WTC11 (cell line): ENCODE data around the gene VIPR2. TPM values are rescaled to one million over a fixed set of nuclear protein-coding genes. Genes with fewer than 3 reads are reported as not detected.

Experiments used
- ATAC-seq: fragments of 200-7000 bp; cut with Tn5 transposase; 2 replicates; pipeline ENCODE4 v1.10.0; 2021; ENCODE audit warnings: mild to moderate bottlenecking, moderate library complexity
- CTCF ChIA-PET: fragments of 300-600 bp; sonication (Branson Sonifier 250); formaldehyde crosslinking; loops from one replicate; lab custom pipeline; 2021; ENCODE audit warnings: antibody characterized with exemption; lab: Charles Lee
- POLR2A ChIA-PET: fragments of 350-600 bp; sonication (Branson Sonifier 250); formaldehyde crosslinking; loops from one replicate; lab custom pipeline; 2021; ENCODE audit warnings: antibody characterized with exemption; lab: Charles Lee
- DNase-seq: peaks from one replicate; pipeline ENCODE4 v3.0.0; 2021; ENCODE audit warnings: low spot score
- H3K27ac Mint-ChIP-seq: 2 replicates; pipeline ENCODE4 v1.8.0; 2021; ENCODE audit warnings: mixed read lengths
- H3K27me3 Mint-ChIP-seq: 2 replicates; pipeline ENCODE4 v1.8.0; 2021; ENCODE audit warnings: low read depth, mild to moderate bottlenecking, moderate library complexity, mixed read lengths
- H3K36me3 Mint-ChIP-seq: 2 replicates; pipeline ENCODE4 v1.8.0; 2021; ENCODE audit warnings: mixed read lengths
- H3K4me1 Mint-ChIP-seq: 2 replicates; pipeline ENCODE4 v1.8.0; 2022; ENCODE audit warnings: mixed read lengths
- H3K4me3 Mint-ChIP-seq: 2 replicates; pipeline ENCODE4 v1.8.0; 2021; ENCODE audit warnings: mild to moderate bottlenecking, moderate library complexity, mixed read lengths
- H3K9me3 Mint-ChIP-seq: 2 replicates; pipeline ENCODE4 v1.8.0; 2021; ENCODE audit warnings: mixed read lengths
- CREM ChIP-seq: sonication (generic); formaldehyde crosslinking; IDR thresholded peaks from 2 replicates; pipeline ENCODE4 v1.8.1; 2022; ENCODE audit warnings: mild to moderate bottlenecking, missing genetic modification reagents, moderate library complexity
- EMX1 ChIP-seq: fragments of 250-450 bp; sonication (Bioruptor Pico); IDR thresholded peaks from 2 replicates; pipeline ENCODE4 v1.8.0; 2021; ENCODE audit warnings: mild to moderate bottlenecking
- HMGXB4 ChIP-seq: sonication (generic); formaldehyde crosslinking; IDR thresholded peaks from 2 replicates; pipeline ENCODE4 v1.8.1; 2023; ENCODE audit warnings: mild to moderate bottlenecking, moderate library complexity, missing genetic modification reagents
- IRF2 ChIP-seq: sonication (generic); formaldehyde crosslinking; IDR thresholded peaks from 2 replicates; pipeline ENCODE4 v1.8.0; 2022; ENCODE audit warnings: low read depth, missing genetic modification reagents, borderline replicate concordance
- JAZF1 ChIP-seq: fragments of 250-450 bp; sonication (Bioruptor Pico); IDR thresholded peaks from 2 replicates; pipeline ENCODE4 v1.9.0; 2021; ENCODE audit warnings: moderate library complexity, mild to moderate bottlenecking, inconsistent platforms
- OVOL2 ChIP-seq: fragments of 250-450 bp; sonication (Bioruptor Pico); IDR thresholded peaks from 2 replicates; pipeline ENCODE4 v1.9.0; 2021; ENCODE audit warnings: mild to moderate bottlenecking, borderline replicate concordance
- SMAD3 ChIP-seq: sonication (generic); formaldehyde crosslinking; IDR thresholded peaks from 2 replicates; pipeline ENCODE4 v1.8.0; 2022; ENCODE audit warnings: missing genetic modification reagents, mild to moderate bottlenecking, borderline replicate concordance
- SP1 ChIP-seq: sonication (generic); formaldehyde crosslinking; conservative IDR thresholded peaks from 2 replicates; pipeline ENCODE4 v1.8.1; 2022; ENCODE audit warnings: missing genetic modification reagents
- TEAD1 ChIP-seq: sonication (generic); formaldehyde crosslinking; IDR thresholded peaks from 2 replicates; pipeline ENCODE4 v1.8.0; 2022; ENCODE audit warnings: mild to moderate bottlenecking, missing genetic modification reagents
- ZNF219 ChIP-seq: sonication (generic); formaldehyde crosslinking; IDR thresholded peaks from 2 replicates; pipeline ENCODE4 v1.8.0; 2023; ENCODE audit warnings: missing genetic modification reagents, mild to moderate bottlenecking, borderline replicate concordance
- ZNF281 ChIP-seq: sonication (generic); formaldehyde crosslinking; IDR thresholded peaks from 2 replicates; pipeline ENCODE4 v1.8.0; 2023; ENCODE audit warnings: mild to moderate bottlenecking, missing genetic modification reagents
- total RNA-seq: library from RNA; stranded (reverse); gene quantifications from 3 replicates; pipeline ENCODE4 v1.2.3, GENCODE V29; 2021
- TF ChIP-seq, protein P1 (sequence below): sonication (generic); formaldehyde crosslinking; conservative IDR thresholded peaks from 2 replicates; pipeline ENCODE4 v1.8.1; 2023; ENCODE audit warnings: mild to moderate bottlenecking, low read depth, missing genetic modification reagents, moderate library complexity
- TF ChIP-seq, protein P2 (sequence below): fragments of 250-450 bp; sonication (Bioruptor Pico); IDR thresholded peaks from 2 replicates; pipeline ENCODE4 v1.9.0; 2021; ENCODE audit warnings: mild to moderate bottlenecking, borderline replicate concordance

The VIPR2 gene
- total RNA-seq, 1 experiment from 2014 or later = 7.5 TPM

- Mint-ChIP-seq H3K27me3 (no peaks in the 10 kb centered on the region; the same call in 1 of the 2 replicates), H3K4me3 (no peak overlapping the region), H3K4me1 (peaks cover 15% of the 10 kb centered on the region), H3K27ac (no peak overlapping the region), H3K9me3 (no peaks in the 10 kb centered on the region), H3K36me3 (no peaks in the 10 kb centered on the region)
- ChIA-PET POLR2A (no interaction called here), CTCF (interaction anchor here (1.7 to 2.2 kb wide), 2 partner anchors 24 to 48 kb away, joined by 3 to 8 read pairs; no protein-coding TSS in a partner anchor)
- ATAC-seq (no peak), DNase-seq (no peak)
- TF ChIP-seq CREM (CRISPR knock-in tag) = no peak
- TF ChIP-seq, all 79 proteins: peak for 0
These were observed 119.4 kb downstream of the VIPR2 start for GRCh38 chr7:159025161-159025779.

DNA sequence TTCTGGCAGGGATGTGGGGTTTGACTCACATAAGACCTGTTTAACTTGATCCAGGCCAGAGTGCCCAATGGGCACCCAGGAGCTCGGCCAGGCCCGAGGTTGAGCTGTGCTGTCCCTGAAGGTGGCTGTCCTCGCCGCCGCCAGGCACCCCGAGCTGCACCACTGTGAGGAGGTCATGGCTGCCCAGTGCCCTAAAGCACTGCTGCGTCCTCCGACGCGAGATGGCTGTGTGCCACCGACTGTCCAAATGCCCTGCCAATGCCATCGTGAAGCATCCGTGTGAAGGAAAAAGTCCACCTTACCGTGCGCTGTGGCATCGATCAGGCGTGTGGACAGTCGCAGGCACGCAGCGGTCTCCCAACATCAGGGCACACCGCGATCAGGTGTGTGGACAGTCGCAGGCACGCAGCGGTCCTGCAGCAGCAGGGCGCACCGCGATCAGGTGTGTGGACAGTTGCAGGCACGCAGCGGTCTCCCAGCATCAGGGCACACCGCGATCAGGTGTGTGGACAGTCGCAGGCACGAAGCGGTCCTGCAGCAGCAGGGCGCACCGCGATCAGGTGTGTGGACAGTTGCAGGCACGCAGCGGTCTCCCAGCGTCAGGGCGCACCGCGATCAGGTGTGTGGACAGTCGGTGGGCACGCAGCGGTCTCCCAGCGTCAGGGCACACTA, 120.3 kb downstream of the VIPR2 start:
- DNase-seq = no peak
- Mint-ChIP-seq H3K27me3 (no peaks in the 10 kb centered on the region), H3K9me3 (no peaks in the 10 kb centered on the region; the same call in 1 of the 2 replicates)
- CTCF ChIA-PET = no interaction called here
- TF ChIP-seq SP1 = no peak
- no peak for TF ChIP-seq HMGXB4 (CRISPR knock-in tag)
- TF ChIP-seq OVOL2 (CRISPR knock-in tag) = no peak
- TF ChIP-seq, all 79 proteins: peak for 0
- peaks cover 15% of the 10 kb centered on the region for H3K4me1 Mint-ChIP-seq
- no peak overlapping the region for H3K27ac Mint-ChIP-seq
- no peak overlapping the region for H3K4me3 Mint-ChIP-seq
- no peak for ATAC-seq
- H3K36me3 Mint-ChIP-seq = no peaks in the 10 kb centered on the region
- POLR2A ChIA-PET = no interaction called here

- H3K4me3 Mint-ChIP-seq = no peak overlapping the region
- TF ChIP-seq JAZF1 (CRISPR knock-in tag) (no peak), ZNF281 (CRISPR knock-in tag) (no peak), ZNF219 (CRISPR knock-in tag) (no peak), EMX1 (CRISPR knock-in tag) (no peak), TEAD1 (no peak), IRF2 (CRISPR knock-in tag) (no peak), OVOL2 (CRISPR knock-in tag) (no peak), SMAD3 (no peak)
- TF ChIP-seq, protein P1, sequence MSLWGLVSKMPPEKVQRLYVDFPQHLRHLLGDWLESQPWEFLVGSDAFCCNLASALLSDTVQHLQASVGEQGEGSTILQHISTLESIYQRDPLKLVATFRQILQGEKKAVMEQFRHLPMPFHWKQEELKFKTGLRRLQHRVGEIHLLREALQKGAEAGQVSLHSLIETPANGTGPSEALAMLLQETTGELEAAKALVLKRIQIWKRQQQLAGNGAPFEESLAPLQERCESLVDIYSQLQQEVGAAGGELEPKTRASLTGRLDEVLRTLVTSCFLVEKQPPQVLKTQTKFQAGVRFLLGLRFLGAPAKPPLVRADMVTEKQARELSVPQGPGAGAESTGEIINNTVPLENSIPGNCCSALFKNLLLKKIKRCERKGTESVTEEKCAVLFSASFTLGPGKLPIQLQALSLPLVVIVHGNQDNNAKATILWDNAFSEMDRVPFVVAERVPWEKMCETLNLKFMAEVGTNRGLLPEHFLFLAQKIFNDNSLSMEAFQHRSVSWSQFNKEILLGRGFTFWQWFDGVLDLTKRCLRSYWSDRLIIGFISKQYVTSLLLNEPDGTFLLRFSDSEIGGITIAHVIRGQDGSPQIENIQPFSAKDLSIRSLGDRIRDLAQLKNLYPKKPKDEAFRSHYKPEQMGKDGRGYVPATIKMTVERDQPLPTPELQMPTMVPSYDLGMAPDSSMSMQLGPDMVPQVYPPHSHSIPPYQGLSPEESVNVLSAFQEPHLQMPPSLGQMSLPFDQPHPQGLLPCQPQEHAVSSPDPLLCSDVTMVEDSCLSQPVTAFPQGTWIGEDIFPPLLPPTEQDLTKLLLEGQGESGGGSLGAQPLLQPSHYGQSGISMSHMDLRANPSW (CRISPR knock-in tag) = no peak
- TF ChIP-seq, protein P2, sequence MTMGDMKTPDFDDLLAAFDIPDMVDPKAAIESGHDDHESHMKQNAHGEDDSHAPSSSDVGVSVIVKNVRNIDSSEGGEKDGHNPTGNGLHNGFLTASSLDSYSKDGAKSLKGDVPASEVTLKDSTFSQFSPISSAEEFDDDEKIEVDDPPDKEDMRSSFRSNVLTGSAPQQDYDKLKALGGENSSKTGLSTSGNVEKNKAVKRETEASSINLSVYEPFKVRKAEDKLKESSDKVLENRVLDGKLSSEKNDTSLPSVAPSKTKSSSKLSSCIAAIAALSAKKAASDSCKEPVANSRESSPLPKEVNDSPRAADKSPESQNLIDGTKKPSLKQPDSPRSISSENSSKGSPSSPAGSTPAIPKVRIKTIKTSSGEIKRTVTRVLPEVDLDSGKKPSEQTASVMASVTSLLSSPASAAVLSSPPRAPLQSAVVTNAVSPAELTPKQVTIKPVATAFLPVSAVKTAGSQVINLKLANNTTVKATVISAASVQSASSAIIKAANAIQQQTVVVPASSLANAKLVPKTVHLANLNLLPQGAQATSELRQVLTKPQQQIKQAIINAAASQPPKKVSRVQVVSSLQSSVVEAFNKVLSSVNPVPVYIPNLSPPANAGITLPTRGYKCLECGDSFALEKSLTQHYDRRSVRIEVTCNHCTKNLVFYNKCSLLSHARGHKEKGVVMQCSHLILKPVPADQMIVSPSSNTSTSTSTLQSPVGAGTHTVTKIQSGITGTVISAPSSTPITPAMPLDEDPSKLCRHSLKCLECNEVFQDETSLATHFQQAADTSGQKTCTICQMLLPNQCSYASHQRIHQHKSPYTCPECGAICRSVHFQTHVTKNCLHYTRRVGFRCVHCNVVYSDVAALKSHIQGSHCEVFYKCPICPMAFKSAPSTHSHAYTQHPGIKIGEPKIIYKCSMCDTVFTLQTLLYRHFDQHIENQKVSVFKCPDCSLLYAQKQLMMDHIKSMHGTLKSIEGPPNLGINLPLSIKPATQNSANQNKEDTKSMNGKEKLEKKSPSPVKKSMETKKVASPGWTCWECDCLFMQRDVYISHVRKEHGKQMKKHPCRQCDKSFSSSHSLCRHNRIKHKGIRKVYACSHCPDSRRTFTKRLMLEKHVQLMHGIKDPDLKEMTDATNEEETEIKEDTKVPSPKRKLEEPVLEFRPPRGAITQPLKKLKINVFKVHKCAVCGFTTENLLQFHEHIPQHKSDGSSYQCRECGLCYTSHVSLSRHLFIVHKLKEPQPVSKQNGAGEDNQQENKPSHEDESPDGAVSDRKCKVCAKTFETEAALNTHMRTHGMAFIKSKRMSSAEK = no peak
- CTCF ChIA-PET = no interaction called here
- POLR2A ChIA-PET = no interaction called here
- ATAC-seq (no peak), DNase-seq (no peak)
- H3K4me1 Mint-ChIP-seq = peaks cover 15% of the 10 kb centered on the region
- peaks cover 7% of the 10 kb centered on the region for H3K9me3 Mint-ChIP-seq
- H3K27ac Mint-ChIP-seq = no peak overlapping the region
- no peaks in the 10 kb centered on the region for H3K36me3 Mint-ChIP-seq
- no peaks in the 10 kb centered on the region for H3K27me3 Mint-ChIP-seq
These were observed 120.9 kb downstream of the VIPR2 start for GRCh38 chr7:159023746-159024145.
